Uterus (tissue), 4 donors: ENCODE measurements around the gene LIPN. TPM values are rescaled to one million over a fixed set of nuclear protein-coding genes. Genes with fewer than 3 reads are reported as not detected.

ENCODE experiments used
- DNase-seq, 2 donors: peaks; one replicate each; pipeline ENCODE4 v3.0.0-alpha.2; 2019 to 2020
- H3K27ac ChIP-seq, 2 donors: fragments of 200-600 bp; sonication (generic); 1 replicate in 1 of 2; 2 replicates in 1 of 2; pipeline ENCODE4 v1.5.1; 2016 to 2018
- H3K27me3 ChIP-seq, 2 donors: fragments of 200-600 bp; sonication (generic); one replicate each; pipeline ENCODE4 v1.5.1; 2018 to 2019; ENCODE audit warnings: control low read depth in 1 of 2
- H3K36me3 ChIP-seq, 2 donors: fragments of 200-600 bp; sonication (generic); one replicate each; pipeline ENCODE4 v1.5.1; 2019; ENCODE audit warnings: control low read depth in 1 of 2
- H3K4me1 ChIP-seq, 2 donors: fragments of 200-600 bp; sonication (generic); one replicate each; pipeline ENCODE4 v1.5.1; 2018 to 2019; ENCODE audit warnings: control low read depth in 1 of 2
- H3K4me3 ChIP-seq, 2 donors: fragments of 200-600 bp; sonication (generic); 1 replicate in 1 of 2; 2 replicates in 1 of 2; pipeline ENCODE4 v1.5.1; 2018 to 2019; ENCODE audit warnings: mild to moderate bottlenecking in 1 of 2
- H3K9me3 ChIP-seq, 2 donors: fragments of 200-600 bp; sonication (generic); one replicate each; pipeline ENCODE4 v1.5.1; 2019; ENCODE audit warnings: control low read depth in 1 of 2
- CTCF ChIP-seq, 4 experiments: fragments of 200-600 bp in 2 of 4; fragments of 450-650 bp in 2 of 4; sonication (generic) in 2 of 4; IDR thresholded peaks; one replicate each; pipeline ENCODE4 v1.5.1; 2016 to 2019; ENCODE audit warnings: antibody characterized with exemption in 4 of 4, mild to moderate bottlenecking in 2 of 4, moderate library complexity in 1 of 4
- POLR2A ChIP-seq, 2 donors: fragments of 450-650 bp; IDR thresholded peaks; one replicate each; pipeline ENCODE4 v1.6.1; 2016; ENCODE audit warnings: antibody characterized with exemption in 2 of 2, mild to moderate bottlenecking in 1 of 2, moderate library complexity in 1 of 2
- intact Hi-C: fragments of 100-400 bp; cut with DNase I; formaldehyde crosslinking; loops from one replicate; pipeline ENCODE4 v1.15.1; 2023; ENCODE audit warnings: low total_unique reads
- total RNA-seq, 4 donors: library from RNA; depleted of rRNA in 3 of 4; stranded (reverse); fragments of >200 nt in 3 of 4; gene quantifications; one replicate each; pipeline versions ENCODE4 v1.1.0 to v1.2.4, GENCODE V29; 2014 to 2023
- donor health status: DM: yes; HTN: yes; CAD: no.

The LIPN gene
- total RNA-seq, 4 donors from 2014 or later, result not detected

GRCh38 chr10:88794731-88795130 is 34.9 kb downstream of the LIPN start:
- intact Hi-C loops, result no loop called here
- Histone ChIP-seq H3K4me3 (no peak overlapping the region), H3K27me3 (no peaks in the 10 kb centered on the region)

GRCh38 chr10:88800152-88801125 is 40.6 kb downstream of the LIPN start:
- H3K4me3 ChIP-seq, result no peak overlapping the region
- no peak for DNase-seq
- no peaks in the 10 kb centered on the region for H3K4me1 ChIP-seq
- no peaks in the 10 kb centered on the region for H3K27me3 ChIP-seq
- TF ChIP-seq CTCF (IDR thresholded peaks at IDR 0.05), result no peak
- no peak for TF ChIP-seq POLR2A (IDR thresholded peaks at IDR 0.05)
- H3K9me3 ChIP-seq, result no peaks in the 10 kb centered on the region
- no peaks in the 10 kb centered on the region for H3K36me3 ChIP-seq
- intact Hi-C loops, result no loop called here
- no peak overlapping the region for H3K27ac ChIP-seq

More at GRCh38 chr10:88794731-88795130, 34.9 kb downstream of the LIPN start:
- Histone ChIP-seq H3K4me1 (no peaks in the 10 kb centered on the region), H3K36me3 (no peaks in the 10 kb centered on the region), H3K9me3 (no peaks in the 10 kb centered on the region), H3K27ac (no peak overlapping the region)
- no peak for TF ChIP-seq POLR2A (IDR thresholded peaks at IDR 0.05)
- TF ChIP-seq CTCF (IDR thresholded peaks at IDR 0.05), result no peak
- DNase-seq, result no peak

- TF ChIP-seq POLR2A (IDR thresholded peaks at IDR 0.05) (no peak), CTCF (IDR thresholded peaks at IDR 0.05) (no peak)
- intact Hi-C loops, result no loop called here
Measured at GRCh38 chr10:88802523-88803285, 42.9 kb downstream of the LIPN start, which contains the start of gene LIPM. TSS of gene LIPM (plus strand) at chr10:88802730. CDS start at chr10:88802897, 167 bp downstream.

GRCh38 chr10:88803641-88804040 is 43.8 kb downstream of the LIPN start:
- DNase-seq, result no peak
- no peak overlapping the region for H3K27ac ChIP-seq
- intact Hi-C loops, result no loop called here

More at GRCh38 chr10:88802523-88803285, 42.9 kb downstream of the LIPN start, which contains the start of gene LIPM:
- Histone ChIP-seq H3K4me3 (no peak within 1 kb of the TSS), H3K27ac (no peak within 1 kb of the TSS), H3K9me3 (no peaks in the 10 kb centered on the region), H3K27me3 (no peaks in the 10 kb centered on the region), H3K4me1 (no peaks in the 10 kb centered on the region), H3K36me3 (no peaks in the 10 kb centered on the region)
- no peak for DNase-seq

More at GRCh38 chr10:88803641-88804040, 43.8 kb downstream of the LIPN start:
- Histone ChIP-seq H3K27me3 (no peaks in the 10 kb centered on the region), H3K36me3 (no peaks in the 10 kb centered on the region), H3K4me1 (no peaks in the 10 kb centered on the region), H3K4me3 (no peak overlapping the region), H3K9me3 (no peaks in the 10 kb centered on the region)
- TF ChIP-seq POLR2A (IDR thresholded peaks at IDR 0.05) (no peak), CTCF (IDR thresholded peaks at IDR 0.05) (no peak)
